WTC11 (cell line): ENCODE results near the gene AHR.

Source experiments
- CTCF ChIP-seq: fragments of 200-600 bp; IDR thresholded peaks from 2 replicates; pipeline ENCODE4 v1.8.0; 2022; ENCODE audit warnings: antibody characterized with exemption
- ELF4 ChIP-seq: sonication (generic); formaldehyde crosslinking; IDR thresholded peaks from 2 replicates; pipeline ENCODE4 v1.8.1; 2022; ENCODE audit warnings: low read depth, mild to moderate bottlenecking, moderate library complexity, missing genetic modification reagents
- ETV6 ChIP-seq: sonication (generic); formaldehyde crosslinking; IDR thresholded peaks from 2 replicates; pipeline ENCODE4 v1.8.1; 2022; ENCODE audit warnings: mild to moderate bottlenecking, missing genetic modification reagents
- JUN ChIP-seq: sonication (generic); formaldehyde crosslinking; IDR thresholded peaks from 2 replicates; pipeline ENCODE4 v1.8.0; 2023; ENCODE audit warnings: mild to moderate bottlenecking, missing genetic modification reagents
- NFYB ChIP-seq: sonication (generic); formaldehyde crosslinking; conservative IDR thresholded peaks from 2 replicates; pipeline ENCODE4 v1.8.0; 2022; ENCODE audit warnings: low read depth, missing genetic modification reagents
- SP1 ChIP-seq: sonication (generic); formaldehyde crosslinking; conservative IDR thresholded peaks from 2 replicates; pipeline ENCODE4 v1.8.1; 2022; ENCODE audit warnings: missing genetic modification reagents
- TCF7 ChIP-seq: sonication (generic); formaldehyde crosslinking; IDR thresholded peaks from 2 replicates; pipeline ENCODE4 v1.8.0; 2022; ENCODE audit warnings: mild to moderate bottlenecking, low read depth, missing genetic modification reagents, moderate library complexity
- ZNF138 ChIP-seq: sonication (generic); formaldehyde crosslinking; conservative IDR thresholded peaks from 2 replicates; pipeline ENCODE4 v1.8.1; 2022; ENCODE audit warnings: mild to moderate bottlenecking, moderate library complexity, missing genetic modification reagents
- ZNF512 ChIP-seq: sonication (generic); formaldehyde crosslinking; IDR thresholded peaks from 2 replicates; pipeline ENCODE4 v1.8.1; 2022; ENCODE audit warnings: missing genetic modification reagents, borderline replicate concordance
- TF ChIP-seq, protein P1 (sequence below): fragments of 250-450 bp; sonication (Bioruptor Pico); IDR thresholded peaks from 2 replicates; pipeline ENCODE4 v1.8.0; 2021; ENCODE audit warnings: mild to moderate bottlenecking
- TF ChIP-seq, protein P2 (sequence below): fragments of 250-450 bp; sonication (Bioruptor Pico); IDR thresholded peaks from 2 replicates; pipeline ENCODE4 v2.1.2; 2022; ENCODE audit warnings: mild to moderate bottlenecking, moderate library complexity
- TF ChIP-seq, protein P3 (sequence below): sonication (generic); formaldehyde crosslinking; IDR thresholded peaks from 2 replicates; pipeline ENCODE4 v1.8.1; 2023; ENCODE audit warnings: mild to moderate bottlenecking, missing genetic modification reagents
- TF ChIP-seq, protein P4 (sequence below): sonication (generic); formaldehyde crosslinking; IDR thresholded peaks from 2 replicates; pipeline ENCODE4 v1.8.0; 2022; ENCODE audit warnings: missing genetic modification reagents

GRCh38 chr7:17339952-17340351 lies 41.5 kb downstream of the AHR start:
- TF ChIP-seq CTCF (no peak), ETV6 (no peak), ZNF138 (no peak), NFYB (CRISPR knock-in tag) (no peak), ZNF512 (CRISPR knock-in tag) (no peak), TCF7 (CRISPR knock-in tag) (no peak), SP1 (CRISPR knock-in tag) (no peak), ELF4 (CRISPR knock-in tag) (no peak), JUN (CRISPR knock-in tag) (no peak)
- TF ChIP-seq, protein P1, sequence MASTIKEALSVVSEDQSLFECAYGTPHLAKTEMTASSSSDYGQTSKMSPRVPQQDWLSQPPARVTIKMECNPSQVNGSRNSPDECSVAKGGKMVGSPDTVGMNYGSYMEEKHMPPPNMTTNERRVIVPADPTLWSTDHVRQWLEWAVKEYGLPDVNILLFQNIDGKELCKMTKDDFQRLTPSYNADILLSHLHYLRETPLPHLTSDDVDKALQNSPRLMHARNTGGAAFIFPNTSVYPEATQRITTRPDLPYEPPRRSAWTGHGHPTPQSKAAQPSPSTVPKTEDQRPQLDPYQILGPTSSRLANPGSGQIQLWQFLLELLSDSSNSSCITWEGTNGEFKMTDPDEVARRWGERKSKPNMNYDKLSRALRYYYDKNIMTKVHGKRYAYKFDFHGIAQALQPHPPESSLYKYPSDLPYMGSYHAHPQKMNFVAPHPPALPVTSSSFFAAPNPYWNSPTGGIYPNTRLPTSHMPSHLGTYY (CRISPR knock-in tag) = no peak
- TF ChIP-seq, protein P2, sequence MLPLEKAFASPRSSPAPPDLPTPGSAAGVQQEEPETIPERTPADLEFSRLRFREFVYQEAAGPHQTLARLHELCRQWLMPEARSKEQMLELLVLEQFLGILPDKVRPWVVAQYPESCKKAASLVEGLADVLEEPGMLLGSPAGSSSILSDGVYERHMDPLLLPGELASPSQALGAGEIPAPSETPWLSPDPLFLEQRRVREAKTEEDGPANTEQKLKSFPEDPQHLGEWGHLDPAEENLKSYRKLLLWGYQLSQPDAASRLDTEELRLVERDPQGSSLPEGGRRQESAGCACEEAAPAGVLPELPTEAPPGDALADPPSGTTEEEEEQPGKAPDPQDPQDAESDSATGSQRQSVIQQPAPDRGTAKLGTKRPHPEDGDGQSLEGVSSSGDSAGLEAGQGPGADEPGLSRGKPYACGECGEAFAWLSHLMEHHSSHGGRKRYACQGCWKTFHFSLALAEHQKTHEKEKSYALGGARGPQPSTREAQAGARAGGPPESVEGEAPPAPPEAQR (CRISPR knock-in tag) = no peak
- TF ChIP-seq, protein P3, sequence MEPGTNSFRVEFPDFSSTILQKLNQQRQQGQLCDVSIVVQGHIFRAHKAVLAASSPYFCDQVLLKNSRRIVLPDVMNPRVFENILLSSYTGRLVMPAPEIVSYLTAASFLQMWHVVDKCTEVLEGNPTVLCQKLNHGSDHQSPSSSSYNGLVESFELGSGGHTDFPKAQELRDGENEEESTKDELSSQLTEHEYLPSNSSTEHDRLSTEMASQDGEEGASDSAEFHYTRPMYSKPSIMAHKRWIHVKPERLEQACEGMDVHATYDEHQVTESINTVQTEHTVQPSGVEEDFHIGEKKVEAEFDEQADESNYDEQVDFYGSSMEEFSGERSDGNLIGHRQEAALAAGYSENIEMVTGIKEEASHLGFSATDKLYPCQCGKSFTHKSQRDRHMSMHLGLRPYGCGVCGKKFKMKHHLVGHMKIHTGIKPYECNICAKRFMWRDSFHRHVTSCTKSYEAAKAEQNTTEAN = no peak
- TF ChIP-seq, protein P4, sequence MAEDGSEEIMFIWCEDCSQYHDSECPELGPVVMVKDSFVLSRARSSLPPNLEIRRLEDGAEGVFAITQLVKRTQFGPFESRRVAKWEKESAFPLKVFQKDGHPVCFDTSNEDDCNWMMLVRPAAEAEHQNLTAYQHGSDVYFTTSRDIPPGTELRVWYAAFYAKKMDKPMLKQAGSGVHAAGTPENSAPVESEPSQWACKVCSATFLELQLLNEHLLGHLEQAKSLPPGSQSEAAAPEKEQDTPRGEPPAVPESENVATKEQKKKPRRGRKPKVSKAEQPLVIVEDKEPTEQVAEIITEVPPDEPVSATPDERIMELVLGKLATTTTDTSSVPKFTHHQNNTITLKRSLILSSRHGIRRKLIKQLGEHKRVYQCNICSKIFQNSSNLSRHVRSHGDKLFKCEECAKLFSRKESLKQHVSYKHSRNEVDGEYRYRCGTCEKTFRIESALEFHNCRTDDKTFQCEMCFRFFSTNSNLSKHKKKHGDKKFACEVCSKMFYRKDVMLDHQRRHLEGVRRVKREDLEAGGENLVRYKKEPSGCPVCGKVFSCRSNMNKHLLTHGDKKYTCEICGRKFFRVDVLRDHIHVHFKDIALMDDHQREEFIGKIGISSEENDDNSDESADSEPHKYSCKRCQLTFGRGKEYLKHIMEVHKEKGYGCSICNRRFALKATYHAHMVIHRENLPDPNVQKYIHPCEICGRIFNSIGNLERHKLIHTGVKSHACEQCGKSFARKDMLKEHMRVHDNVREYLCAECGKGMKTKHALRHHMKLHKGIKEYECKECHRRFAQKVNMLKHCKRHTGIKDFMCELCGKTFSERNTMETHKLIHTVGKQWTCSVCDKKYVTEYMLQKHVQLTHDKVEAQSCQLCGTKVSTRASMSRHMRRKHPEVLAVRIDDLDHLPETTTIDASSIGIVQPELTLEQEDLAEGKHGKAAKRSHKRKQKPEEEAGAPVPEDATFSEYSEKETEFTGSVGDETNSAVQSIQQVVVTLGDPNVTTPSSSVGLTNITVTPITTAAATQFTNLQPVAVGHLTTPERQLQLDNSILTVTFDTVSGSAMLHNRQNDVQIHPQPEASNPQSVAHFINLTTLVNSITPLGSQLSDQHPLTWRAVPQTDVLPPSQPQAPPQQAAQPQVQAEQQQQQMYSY (CRISPR knock-in tag) = no peak
